GM20000 (cell line): ENCODE measurements around the gene ADGRB2.

ENCODE experiments used
- DNase-seq: peaks from one replicate; pipeline ENCODE4 v3.0.0; 2012; ENCODE audit warnings: low spot score
- CTCF ChIP-seq: IDR thresholded peaks from 2 replicates; pipeline ENCODE4 v1.5.1; 2012; ENCODE audit warnings: mild to moderate bottlenecking, control low read depth; ENCODE audit errors: extremely low read depth, missing control alignments

ADGRB2 gene

GRCh38 chr1:31755197-31755611, 8.9 kb downstream of the ADGRB2 start:
- DNase-seq = no peak
- no peak for TF ChIP-seq CTCF

- DNase-seq = no peak
- no peak for TF ChIP-seq CTCF
Measured at GRCh38 chr1:31754397-31754796, 9.7 kb downstream of the ADGRB2 start.

GRCh38 chr1:31753707-31754349, 10.3 kb downstream of the ADGRB2 start:
- TF ChIP-seq CTCF = no peak

GRCh38 chr1:31752952-31753475, 11.1 kb downstream of the ADGRB2 start:
- no peak for DNase-seq
- no peak for TF ChIP-seq CTCF

More at GRCh38 chr1:31753707-31754349, 10.3 kb downstream of the ADGRB2 start:
- no peak for DNase-seq

- TF ChIP-seq CTCF = no peak
- DNase-seq = no peak
Measured at GRCh38 chr1:31752258-31752657, 11.9 kb downstream of the ADGRB2 start.

GRCh38 chr1:31751822-31752241, 12.3 kb downstream of the ADGRB2 start:
- no peak for TF ChIP-seq CTCF
- no peak for DNase-seq

GRCh38 chr1:31750858-31751510, 13.2 kb downstream of the ADGRB2 start:
- TF ChIP-seq CTCF = no peak
- no peak for DNase-seq
